ENCODE measurements around the gene CALCA. TPM values are rescaled to one million over a fixed set of nuclear protein-coding genes. Genes with fewer than 3 reads are reported as not detected.

Gene CALCA
- total RNA-seq, 1 donor: not detected

- DNase-seq (ENCODE audit: low read depth in 2 of 3, low spot score in 2 of 3): no peak
Observed at GRCh38 chr11:14949437-14950147, 22.6 kb downstream of the CALCA start.

- no peak for DNase-seq (ENCODE audit: low read depth in 2 of 3, low spot score in 2 of 3)
Observed at GRCh38 chr11:14942745-14943144, 29.4 kb downstream of the CALCA start.

DNA sequence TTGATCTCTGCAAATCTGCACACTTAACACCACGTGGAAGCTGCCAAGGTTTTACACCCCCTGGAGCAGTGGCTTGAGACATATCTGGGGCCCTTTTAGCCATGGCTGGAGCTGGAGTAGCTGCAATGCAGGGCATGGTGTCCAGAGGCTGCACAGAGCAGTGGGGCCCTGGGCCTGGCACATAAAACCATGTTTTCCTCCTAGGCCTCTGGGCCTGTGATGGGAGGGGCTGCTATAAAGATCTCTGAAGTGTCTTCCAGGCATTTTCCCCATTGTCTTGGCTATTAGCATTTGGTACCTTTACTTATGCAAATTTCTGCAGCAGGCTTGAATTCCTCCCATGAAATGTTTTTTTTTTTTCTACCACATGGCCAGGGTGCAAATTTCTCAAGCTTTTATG, 33.2 kb downstream of the CALCA start:
- DNase-seq (ENCODE audit: low read depth in 2 of 3, low spot score in 2 of 3): no peak

- no peak for DNase-seq (ENCODE audit: low read depth in 2 of 3, low spot score in 2 of 3)
Observed at GRCh38 chr11:14934641-14935351, 37.4 kb downstream of the CALCA start.

GRCh38 chr11:14932447-14932846, 39.7 kb downstream of the CALCA start:
- no peak for DNase-seq (ENCODE audit: low read depth in 2 of 3, low spot score in 2 of 3)

- DNase-seq (ENCODE audit: low read depth in 2 of 3, low spot score in 2 of 3): no peak
Observed at GRCh38 chr11:14930369-14930768, 41.8 kb downstream of the CALCA start.

DNA sequence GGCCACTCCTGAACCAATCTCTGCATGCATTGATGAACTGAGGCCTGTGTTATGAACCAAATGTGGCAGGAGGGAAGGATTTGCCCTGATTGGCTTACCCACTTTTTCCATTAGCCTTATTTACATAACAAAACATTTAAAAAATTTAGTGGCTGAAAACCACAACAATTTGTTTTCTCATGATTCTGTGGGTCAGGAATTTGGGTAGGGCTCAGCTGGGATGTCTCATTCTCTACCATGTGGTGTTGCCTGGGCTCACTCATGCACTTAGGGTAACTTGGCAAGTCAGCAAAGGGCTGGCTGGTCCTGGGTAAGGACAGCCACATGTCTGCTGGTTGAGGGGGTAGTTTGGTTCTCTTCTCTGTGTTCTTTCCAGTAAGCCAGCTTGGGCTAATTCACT, 45.0 kb downstream of the CALCA start:
- DNase-seq (ENCODE audit: low read depth in 2 of 3, low spot score in 2 of 3): no peak

DNA sequence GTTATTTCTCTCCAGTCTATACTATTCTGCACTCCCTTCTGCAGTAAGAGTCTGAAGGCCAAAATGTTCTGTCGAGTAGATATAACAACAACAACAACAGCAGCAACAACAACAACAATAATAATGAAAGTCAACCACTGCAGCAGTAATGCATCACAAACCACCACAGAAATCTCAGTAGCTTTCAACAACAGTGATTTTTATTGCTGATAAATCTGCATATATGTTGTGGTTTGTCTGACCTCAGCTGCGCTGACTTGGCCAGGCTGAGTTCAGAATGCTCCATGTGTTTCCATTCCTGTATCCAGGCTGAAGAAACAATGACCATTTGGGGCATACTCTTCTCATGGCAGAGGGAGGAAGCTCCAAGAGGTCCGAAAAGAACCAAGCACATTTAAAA, 47.8 kb downstream of the CALCA start:
- DNase-seq (ENCODE audit: low read depth in 2 of 3, low spot score in 2 of 3): no peak

Other genes starting within 250 kb of the CALCA start
- 7.8 TPM for gene CYP2R1, start 80.1 kb downstream of the CALCA start, total RNA-seq
- not detected for gene CALCB, start 101.2 kb upstream of the CALCA start, total RNA-seq
- not detected for gene INSC, start 142.6 kb upstream of the CALCA start, total RNA-seq

All from hematopoietic multipotent progenitor cell (in vitro differentiated cells).